Measurements from ENCODE around the gene AKAP6. TPM values are rescaled to one million over a fixed set of nuclear protein-coding genes. Genes with fewer than 3 reads are reported as not detected.

Gene AKAP6
- total RNA-seq, 1 donor from 2014 or later = 1.3 TPM

DNA sequence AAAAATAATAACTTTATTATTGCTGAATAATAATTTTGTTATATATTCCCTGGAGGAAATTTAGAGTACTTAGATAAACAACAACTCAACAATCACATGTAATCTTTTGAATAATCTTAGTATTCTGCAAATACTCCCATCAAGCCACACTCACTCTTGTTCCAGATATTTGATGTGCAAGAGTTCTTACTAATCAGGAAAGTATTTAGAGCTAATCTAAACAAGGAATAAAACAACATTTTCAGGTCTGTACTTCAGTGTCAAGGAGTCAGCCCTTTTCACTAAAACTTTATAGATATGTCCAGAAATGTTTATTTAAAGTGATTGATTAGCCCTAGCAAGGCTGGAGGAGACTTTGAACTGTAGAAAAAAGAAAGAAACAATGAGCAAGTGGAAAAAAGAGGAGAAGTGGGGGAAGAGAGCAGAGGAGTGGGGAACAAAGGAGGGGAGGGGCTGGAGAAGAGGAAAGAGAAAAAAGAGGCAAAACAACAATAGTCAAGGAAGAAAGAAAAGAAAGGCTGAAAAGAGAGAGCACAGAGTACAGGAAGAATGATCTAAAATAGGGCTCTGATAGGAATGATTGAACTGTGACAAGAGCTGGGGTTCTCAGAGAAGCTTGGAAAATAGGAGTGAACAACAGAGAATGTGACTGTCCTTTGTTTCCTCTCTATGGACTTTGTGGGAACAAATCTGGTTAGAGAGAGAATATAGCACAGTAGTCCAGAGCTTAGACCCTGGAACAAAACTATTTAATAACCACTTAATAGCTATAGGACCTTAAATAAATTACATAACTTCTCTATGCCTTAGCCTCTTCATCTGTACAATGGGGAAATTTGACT, 238.7 kb downstream of the AKAP6 start:
- Histone ChIP-seq H3K27me3 (ENCODE audit: control insufficient read depth, insufficient read depth, low read length) (no peaks in the 10 kb centered on the region), H3K36me3 (ENCODE audit: control insufficient read depth, insufficient read depth, low read length) (no peaks in the 10 kb centered on the region), H3K4me3 (ENCODE audit: low read depth, low read length) (no peak overlapping the region)
- DNase-seq (ENCODE audit: low read depth) = no peak
- TF ChIP-seq, protein P1, sequence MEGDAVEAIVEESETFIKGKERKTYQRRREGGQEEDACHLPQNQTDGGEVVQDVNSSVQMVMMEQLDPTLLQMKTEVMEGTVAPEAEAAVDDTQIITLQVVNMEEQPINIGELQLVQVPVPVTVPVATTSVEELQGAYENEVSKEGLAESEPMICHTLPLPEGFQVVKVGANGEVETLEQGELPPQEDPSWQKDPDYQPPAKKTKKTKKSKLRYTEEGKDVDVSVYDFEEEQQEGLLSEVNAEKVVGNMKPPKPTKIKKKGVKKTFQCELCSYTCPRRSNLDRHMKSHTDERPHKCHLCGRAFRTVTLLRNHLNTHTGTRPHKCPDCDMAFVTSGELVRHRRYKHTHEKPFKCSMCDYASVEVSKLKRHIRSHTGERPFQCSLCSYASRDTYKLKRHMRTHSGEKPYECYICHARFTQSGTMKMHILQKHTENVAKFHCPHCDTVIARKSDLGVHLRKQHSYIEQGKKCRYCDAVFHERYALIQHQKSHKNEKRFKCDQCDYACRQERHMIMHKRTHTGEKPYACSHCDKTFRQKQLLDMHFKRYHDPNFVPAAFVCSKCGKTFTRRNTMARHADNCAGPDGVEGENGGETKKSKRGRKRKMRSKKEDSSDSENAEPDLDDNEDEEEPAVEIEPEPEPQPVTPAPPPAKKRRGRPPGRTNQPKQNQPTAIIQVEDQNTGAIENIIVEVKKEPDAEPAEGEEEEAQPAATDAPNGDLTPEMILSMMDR (IDR thresholded peaks at IDR 0.05; ENCODE audit: insufficient read depth, low read length, poor library complexity, severe bottlenecking) = no peak

DNA sequence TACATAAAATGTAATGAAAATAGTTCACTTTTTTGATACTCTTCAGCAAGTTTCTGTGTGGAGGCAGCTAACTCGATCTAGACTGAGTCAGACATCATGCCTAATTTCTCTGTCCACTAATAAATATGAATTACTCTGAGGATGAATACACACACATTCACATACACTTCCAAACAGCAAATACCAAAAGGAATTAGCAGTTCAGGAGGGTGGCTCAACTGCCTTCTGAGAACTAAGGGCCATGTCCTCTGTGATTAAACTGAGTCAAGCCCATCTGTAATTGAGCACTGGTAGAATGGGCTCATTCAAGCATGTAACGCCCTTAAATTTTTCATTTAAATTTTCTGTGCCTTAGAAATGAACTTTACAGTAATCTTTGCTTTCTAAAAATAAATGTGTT, 242.5 kb downstream of the AKAP6 start:
- Histone ChIP-seq H3K27me3 (ENCODE audit: control insufficient read depth, insufficient read depth, low read length) (no peaks in the 10 kb centered on the region), H3K4me3 (ENCODE audit: low read depth, low read length) (no peak overlapping the region), H3K36me3 (ENCODE audit: control insufficient read depth, insufficient read depth, low read length) (no peaks in the 10 kb centered on the region)
- TF ChIP-seq, protein P1 (IDR thresholded peaks at IDR 0.05; ENCODE audit: insufficient read depth, low read length, poor library complexity, severe bottlenecking) = no peak
- DNase-seq (ENCODE audit: low read depth) = no peak

DNA sequence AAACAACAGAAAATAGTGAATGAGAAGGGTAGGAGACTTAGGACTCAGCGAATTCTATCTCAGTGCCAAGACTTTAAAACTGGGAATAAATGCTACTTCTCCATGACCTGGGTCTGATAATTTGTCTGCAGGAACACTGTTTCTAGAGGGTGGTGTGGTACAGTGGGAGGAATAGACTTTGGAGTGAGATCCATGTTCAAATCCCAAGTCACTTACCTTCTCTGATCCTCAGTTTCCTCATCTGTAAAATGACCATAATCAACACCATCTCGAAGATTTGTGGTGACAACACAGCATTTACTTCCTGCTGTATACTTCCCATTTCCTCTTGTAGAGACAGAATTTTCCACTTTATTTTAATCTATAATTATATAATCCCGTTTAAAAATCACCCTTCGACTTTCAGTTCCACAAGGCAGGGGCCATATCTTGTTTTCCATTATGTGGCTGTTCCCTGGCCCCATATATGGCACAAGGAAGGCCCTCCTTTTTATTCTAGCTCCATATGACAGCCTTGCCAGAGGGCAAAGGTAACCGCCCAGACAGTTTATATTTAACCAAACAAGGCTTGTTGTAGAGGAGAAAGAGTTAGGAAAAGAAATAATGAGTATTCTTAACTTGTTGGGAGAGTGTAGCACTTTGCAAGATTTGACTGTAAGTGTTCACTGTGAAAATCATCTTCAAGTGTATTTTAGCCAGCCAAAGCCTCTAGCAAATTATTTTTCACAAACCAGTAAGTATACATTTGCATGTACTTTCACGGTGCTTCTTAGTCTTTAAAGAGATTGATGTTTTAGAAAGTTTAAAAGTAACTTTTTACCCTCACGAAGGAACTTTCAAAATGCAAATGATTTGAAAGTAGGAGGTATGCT, 243.1 kb downstream of the AKAP6 start:
- TF ChIP-seq, protein P1 (IDR thresholded peaks at IDR 0.05; ENCODE audit: insufficient read depth, low read length, poor library complexity, severe bottlenecking) = no peak
- Histone ChIP-seq H3K4me3 (ENCODE audit: low read depth, low read length) (no peak overlapping the region), H3K36me3 (ENCODE audit: control insufficient read depth, insufficient read depth, low read length) (no peaks in the 10 kb centered on the region), H3K27me3 (ENCODE audit: control insufficient read depth, insufficient read depth, low read length) (no peaks in the 10 kb centered on the region)
- DNase-seq (ENCODE audit: low read depth) = no peak

DNA sequence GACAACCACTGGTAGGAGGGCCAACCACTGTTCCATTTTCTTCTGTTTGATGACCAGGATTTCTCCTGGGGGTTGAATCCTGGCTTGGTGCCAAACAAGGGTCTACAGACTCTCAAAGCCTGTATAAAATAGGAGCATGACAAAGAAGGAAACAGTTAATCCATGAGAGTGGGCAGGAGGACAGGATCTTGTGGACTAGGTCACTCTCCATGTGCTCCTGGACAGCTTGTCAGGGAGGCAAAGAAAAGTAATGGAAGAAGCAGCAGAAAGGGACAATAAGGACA, 243.7 kb downstream of the AKAP6 start:
- no peaks in the 10 kb centered on the region for H3K36me3 ChIP-seq (ENCODE audit: control insufficient read depth, insufficient read depth, low read length)
- TF ChIP-seq, protein P1 (IDR thresholded peaks at IDR 0.05; ENCODE audit: insufficient read depth, low read length, poor library complexity, severe bottlenecking) = no peak
- H3K4me3 ChIP-seq (ENCODE audit: low read depth, low read length) = no peak overlapping the region
- no peaks in the 10 kb centered on the region for H3K27me3 ChIP-seq (ENCODE audit: control insufficient read depth, insufficient read depth, low read length)
- DNase-seq (ENCODE audit: low read depth) = no peak

DNA sequence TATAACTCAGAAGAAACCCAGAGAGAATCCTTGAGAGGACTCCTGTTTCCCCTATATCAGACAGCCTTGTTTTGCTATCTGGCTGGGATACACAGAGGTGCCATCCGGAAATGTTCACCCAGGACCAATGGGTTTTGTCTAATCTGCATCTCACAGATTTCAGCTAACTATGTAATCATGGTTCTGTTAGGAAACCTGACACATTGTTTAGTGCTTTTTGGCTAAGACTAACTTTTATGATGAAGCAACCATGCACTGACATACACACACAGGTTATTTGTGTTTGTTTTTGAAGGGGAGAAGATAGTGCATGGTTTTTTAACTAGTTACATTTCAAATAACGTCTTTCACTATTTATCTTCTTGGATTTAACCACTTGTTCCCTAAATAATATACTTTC, 245.2 kb downstream of the AKAP6 start:
- Histone ChIP-seq H3K4me3 (ENCODE audit: low read depth, low read length) (no peak overlapping the region), H3K36me3 (ENCODE audit: control insufficient read depth, insufficient read depth, low read length) (no peaks in the 10 kb centered on the region), H3K27me3 (ENCODE audit: control insufficient read depth, insufficient read depth, low read length) (no peaks in the 10 kb centered on the region)
- DNase-seq (ENCODE audit: low read depth) = no peak
- TF ChIP-seq, protein P1 (IDR thresholded peaks at IDR 0.05; ENCODE audit: insufficient read depth, low read length, poor library complexity, severe bottlenecking) = no peak

Data from kidney epithelial cell (primary cell).